COLO668 (cell line): ENCODE data around the gene AFF3.

ENCODE experiments used
- DNase-seq: peaks from one replicate; lab custom pipeline; 2025; ENCODE audit not compliant: unreplicated experiment; lab: John Stamatoyannopoulos, UW

Gene AFF3

GRCh38 chr2:99898336-99899048 lies 243.9 kb downstream of the AFF3 start:
- no peak for DNase-seq

GRCh38 chr2:99891428-99891780 lies 251.0 kb downstream of the AFF3 start:
- DNase-seq, result no peak

DNA sequence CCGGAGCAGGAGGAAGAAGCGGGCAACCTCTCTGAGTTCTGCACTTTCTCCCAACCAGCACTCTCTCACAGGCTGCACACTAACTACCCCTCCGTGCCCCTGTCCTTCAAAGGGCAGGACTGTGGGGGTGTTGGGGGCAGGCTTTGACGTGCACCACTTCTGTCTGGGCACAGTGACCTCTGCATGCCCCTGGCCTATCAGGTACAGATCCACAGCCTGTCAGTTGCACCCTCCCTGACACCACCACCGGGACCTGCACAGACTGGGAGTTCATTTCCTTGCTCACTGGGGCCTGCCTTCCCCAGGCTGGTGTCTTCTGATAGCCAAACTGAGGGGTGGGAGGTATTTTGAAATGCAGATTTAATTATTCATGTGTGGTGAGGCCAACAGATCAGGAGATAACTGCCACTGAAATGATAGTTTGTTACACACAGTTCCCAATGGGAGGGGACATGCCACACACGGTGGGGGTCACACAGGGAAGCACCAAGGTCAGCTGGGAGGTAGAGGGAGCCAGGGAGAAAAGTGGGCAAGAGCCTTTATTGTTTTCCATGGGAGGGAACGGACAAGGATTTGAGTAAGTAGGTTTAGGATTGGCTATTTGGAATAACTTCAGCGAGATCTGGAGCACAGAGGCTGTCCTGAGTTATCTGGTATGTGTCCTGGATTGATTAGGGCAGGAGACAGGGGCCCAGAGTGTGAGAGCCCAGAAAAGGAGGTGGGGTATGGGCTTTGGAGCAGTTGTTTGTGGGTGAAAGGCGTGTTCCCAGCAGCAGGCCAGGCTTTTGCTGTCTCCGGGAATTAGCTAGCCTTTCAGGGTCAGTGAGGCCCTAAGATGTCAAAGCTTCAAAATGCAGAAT lies 251.6 kb downstream of the AFF3 start:
- no peak for DNase-seq

GRCh38 chr2:99888617-99889016 lies 253.8 kb downstream of the AFF3 start:
- DNase-seq, result no peak

- DNase-seq, result no peak
Measured at GRCh38 chr2:99886418-99886817, 256.0 kb downstream of the AFF3 start.

- DNase-seq, result no peak
Measured at GRCh38 chr2:99883358-99883757, 259.0 kb downstream of the AFF3 start.

- no peak for DNase-seq
Measured at GRCh38 chr2:99881901-99882591, 260.3 kb downstream of the AFF3 start.

- no peak for DNase-seq
Measured at GRCh38 chr2:99880964-99881294, 261.5 kb downstream of the AFF3 start.

DNA sequence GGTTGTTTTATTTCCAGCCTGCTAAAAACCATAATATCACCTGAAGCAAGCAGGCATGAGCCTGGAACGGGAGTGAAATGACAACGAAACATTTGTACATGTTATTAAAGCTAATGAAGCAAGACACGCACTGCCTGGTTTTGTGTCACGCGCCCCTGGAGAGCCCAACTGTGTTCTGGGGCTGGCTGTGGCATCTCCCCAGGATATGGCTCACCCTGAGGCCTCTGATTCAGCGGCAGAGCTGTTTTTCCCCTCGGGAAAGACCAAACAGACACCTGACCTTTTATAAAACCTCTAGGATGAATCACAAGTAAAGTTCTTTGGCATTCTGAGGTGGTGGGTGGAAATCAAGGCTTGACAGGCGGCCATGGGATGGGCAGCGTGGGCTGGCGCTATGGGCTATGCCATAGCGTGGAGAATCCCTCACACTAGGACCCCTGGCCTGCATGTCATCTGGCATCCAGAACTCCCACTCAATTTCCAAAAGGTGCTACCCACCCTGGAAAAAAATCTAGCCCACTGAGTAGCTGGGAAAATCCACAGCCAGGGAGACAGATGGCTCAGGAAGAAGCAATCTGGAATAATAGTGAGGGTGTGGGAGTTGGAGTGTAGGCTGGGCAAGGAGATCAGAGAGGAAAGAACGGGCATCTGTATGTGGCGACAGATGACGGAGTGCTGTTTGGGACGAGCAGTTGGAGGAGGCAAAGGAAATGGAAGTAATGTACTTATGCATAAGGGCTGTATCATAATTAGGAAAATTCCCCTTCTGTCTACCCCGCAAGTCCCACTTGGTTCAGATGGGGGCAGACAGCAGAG lies 262.0 kb downstream of the AFF3 start:
- DNase-seq, result no peak

DNA sequence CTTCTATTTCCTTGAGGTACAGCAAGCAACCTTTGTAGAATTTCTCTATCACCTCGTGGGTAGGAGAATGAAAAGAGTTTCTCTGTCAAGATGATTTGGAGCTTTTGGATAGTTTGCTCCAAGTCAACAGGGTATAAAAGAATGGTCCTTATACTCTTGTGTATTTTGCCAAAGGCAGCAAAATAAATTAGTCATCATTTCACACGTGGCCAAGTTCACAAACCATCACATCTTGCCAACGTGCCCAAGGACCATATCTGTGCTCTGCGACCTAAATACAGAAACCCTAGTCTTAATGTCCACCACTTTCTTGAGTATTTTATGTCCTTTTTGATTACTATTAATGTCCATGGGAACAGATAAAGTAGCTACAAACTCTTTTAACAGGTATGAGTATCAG lies 262.9 kb downstream of the AFF3 start:
- no peak for DNase-seq

- DNase-seq, result no peak
Measured at GRCh38 chr2:99878581-99879350, 263.6 kb downstream of the AFF3 start.

GRCh38 chr2:99877963-99878362 lies 264.4 kb downstream of the AFF3 start:
- no peak for DNase-seq

DNA sequence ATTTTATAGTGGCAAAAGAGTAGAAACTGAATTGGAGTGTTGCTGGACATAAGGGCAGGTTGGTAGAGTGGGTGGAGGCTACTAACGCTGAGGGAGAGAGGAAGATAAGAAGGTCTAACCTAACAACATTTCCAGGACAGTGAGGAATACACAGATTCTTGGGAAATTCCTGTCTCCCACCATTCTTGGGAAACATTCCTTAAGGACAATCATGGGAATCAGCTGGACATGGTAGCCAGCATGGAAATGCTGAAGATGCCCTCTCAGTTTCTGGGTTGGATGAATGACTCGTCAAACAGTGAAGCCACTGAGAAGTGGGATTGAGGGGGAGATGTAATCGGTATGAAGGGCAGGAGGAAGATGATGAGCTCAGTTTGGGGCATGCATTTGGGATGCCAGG lies 265.4 kb downstream of the AFF3 start:
- DNase-seq, result no peak

DNA sequence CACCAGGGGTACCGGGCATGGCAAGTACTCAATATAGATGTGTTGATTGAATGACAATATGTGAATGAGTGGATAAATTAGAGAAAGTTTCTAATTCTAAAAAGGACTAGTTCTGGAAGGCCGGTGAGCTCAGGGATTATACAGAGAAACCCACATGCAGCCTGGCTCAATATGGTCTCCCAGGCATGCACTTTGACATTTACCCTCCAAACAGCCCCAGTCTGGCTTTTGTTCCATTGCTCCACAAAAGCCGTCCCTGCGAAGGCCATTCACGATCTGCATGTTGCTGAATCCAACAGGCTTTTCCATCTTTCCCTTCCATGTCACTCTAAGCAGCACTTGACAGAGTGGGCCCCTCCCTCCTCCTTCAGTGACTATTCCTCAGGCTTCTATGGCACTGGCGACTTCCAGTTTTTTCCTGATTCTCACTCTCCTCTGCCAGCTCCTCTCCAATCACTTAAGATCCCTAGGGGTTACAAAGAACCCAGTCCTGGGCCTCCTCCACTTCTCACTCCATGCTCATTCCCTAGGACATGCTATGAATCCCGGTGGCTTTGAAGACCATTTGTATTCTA lies 266.7 kb downstream of the AFF3 start:
- DNase-seq, result no peak

- DNase-seq, result no peak
Measured at GRCh38 chr2:99868260-99868659, 274.1 kb downstream of the AFF3 start.

DNA sequence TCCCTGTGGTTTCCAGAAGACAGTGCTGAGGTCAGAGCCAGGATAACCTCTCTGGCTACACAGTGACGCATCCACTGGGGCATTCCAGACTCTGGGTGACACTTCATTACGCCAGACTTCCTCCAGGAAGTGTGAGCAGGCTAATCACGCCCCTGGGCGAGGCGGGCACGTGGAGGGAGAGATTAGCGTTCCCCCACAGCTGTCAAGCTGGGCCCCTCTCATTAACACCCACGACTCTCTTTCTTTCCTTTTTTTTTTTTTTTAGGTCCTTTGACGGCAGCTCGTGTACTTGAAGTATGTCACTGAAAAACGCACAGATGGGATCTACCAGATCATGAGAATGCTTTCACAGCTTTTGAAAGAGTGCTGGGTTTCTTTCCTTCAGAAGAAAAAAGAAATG lies 274.6 kb downstream of the AFF3 start:
- no peak for DNase-seq

GRCh38 chr2:99865818-99866676 lies 276.3 kb downstream of the AFF3 start:
- DNase-seq, result no peak

DNA sequence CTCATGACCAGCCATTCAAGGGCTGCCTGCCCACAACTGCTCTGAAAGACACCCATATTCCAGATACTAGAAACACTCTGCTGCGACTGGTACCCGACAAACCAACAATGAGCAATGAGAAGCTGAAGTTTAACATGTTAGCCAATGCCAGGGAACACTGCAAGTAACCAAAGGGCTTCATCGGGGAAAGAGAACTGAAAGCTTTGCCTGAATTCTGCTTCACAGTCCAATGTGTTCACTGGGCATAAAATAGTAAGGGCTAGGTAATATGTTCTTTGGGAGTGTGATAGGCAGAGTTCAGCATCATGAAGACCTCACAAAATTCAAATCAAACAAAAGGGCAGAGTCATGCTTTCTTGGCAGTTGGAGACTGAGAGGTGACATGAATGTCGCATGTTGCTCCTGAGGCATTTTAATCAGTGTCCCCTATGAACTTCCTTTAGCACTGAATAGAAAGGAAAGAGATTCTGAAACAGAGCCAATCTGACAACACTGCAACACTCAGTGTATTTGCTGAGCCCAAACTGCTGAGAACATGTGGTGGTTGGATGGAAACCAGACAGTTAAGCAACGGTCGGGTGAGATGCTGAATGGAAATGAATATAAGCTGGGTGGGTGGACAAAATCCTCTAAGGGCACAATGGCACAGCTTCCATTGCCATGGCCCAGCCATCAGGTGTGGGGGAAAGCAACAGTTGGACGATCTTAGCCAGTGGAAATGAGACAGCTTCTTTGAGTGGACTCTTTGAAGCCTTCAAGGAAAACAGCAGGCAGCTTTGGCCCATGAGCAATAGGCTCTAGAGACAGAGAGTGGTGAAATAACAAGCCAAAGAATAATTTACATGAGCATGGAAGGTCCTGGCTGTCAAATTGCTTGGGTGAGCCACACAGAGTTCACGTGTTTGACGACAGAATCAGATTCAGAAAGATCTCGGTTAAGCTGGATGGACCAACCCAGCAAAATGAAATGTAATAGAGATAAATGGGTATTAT lies 277.5 kb downstream of the AFF3 start:
- DNase-seq, result no peak
